HG02840 (cell line): ENCODE results near the gene GRN.
"Not testable (repeated sequence)": the region's sequence is repeated elsewhere in the genome, so short reads cannot be mapped to it uniquely, and the experiment has no call there.

Source experiments
- ATAC-seq: cut with Tn5 transposase; IDR thresholded peaks from one replicate; pipeline ENCODE4 v1.9.1; 2021; ENCODE audit warnings: mild to moderate bottlenecking, moderate library complexity, moderate number of reproducible peaks; ENCODE audit not compliant: unreplicated experiment, low FRiP score

GRN gene

DNA sequence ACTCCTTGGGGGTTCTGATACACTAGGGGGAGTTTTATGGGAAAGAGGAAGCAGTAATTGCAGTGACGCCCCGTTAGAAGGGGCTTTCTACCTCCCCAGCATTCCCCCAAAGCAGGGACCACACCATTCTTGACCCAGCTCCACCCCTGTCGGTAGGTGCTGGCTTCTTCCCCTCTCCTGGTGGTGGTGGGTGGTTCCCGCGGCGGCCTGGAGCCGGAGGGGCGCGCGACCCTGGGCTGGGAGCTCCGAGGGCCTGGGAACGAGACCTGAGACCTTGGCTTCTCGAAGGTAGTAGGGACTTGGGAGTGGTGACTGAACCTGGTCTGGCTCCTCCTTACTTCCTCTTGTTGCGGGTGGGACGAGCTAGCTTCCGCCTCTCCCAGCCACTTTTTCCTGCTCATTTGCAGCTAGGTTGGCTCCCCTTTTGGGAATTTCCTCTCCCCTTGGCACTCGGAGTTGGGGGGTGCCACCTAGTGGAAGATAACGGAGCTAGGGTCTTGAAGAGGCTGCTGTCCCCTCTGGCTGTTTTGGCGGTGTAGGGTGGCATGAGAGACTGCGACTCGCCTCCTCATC is 438 bp downstream of the GRN start:
- ATAC-seq: peak; percentile 2

DNA sequence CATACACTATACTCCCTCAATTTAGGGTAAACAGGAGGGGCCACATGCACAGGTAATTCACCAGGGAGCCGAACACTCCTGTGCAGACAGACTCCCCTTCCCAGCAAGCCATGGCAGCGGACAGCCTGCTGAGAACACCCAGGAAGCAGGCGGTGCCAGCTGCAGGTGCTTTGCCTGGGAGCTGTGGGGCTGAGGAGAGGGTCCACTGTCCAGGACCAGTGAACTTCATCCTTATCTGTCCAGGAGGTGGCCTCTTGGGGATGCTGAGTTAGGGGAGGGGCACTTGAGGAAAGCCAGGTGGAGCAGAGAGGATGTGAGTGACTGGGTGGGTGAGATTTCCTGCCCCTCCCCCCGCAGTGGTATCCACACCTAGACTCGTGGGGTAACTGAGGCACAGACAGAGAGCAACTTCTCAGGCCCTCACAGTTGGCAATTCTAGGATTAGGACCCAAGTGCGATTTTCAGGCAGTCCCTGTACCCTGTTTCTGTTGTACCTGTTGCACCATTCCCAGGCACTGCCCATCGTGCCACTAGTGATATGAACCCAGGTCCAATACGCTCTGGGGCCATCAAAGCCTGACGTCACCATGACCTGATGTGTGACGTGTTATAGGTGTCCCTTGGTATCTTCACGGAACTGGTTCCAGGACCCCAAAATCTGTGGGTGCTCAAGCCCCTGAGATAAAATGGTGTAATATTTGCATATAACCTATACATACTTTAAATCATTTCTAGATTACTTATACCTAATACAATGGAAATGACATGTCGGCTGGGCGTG is 1.2 kb downstream of the GRN start:
- ATAC-seq: no peak

DNA sequence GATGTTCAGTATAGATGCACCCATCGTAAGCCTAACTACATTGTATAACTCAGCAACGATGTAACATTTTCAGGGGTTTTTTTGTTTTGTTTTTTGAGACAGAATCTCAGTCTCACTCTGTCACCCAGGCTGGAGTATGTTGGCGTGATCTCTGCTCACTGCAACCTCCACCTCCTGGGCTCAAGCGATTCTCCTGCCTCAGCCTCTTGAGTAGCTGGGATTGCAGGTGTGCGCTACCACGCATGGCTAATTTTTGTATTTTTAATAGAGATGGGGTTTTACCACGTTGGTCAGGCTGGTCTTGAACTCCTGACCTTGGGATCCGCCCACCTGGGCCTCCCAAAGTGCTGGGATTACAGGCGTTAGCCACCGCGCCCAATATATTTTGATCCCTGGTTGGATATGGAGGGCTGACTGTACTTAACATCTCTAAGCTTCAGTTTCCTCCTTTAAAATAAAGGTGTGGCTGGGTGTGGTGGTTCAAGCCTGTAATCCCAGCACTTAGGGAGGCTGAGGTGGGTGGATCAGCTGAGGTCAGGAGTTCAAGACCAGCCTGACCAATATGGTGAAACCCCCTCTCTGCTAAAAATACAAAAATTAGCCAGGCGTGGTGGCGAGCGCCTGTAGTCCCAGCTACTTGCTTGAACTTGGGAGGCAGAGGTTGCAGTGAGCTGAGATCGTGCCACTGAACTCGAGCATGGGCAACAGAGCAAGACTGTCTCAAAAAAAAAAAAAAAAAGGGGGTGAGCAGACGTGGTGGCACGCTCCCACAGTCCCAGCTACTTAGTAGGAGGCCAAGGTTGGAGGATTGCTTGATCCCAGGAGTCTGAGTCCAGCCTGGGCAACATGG is 2.3 kb downstream of the GRN start:
- ATAC-seq: not testable (repeated sequence)

DNA sequence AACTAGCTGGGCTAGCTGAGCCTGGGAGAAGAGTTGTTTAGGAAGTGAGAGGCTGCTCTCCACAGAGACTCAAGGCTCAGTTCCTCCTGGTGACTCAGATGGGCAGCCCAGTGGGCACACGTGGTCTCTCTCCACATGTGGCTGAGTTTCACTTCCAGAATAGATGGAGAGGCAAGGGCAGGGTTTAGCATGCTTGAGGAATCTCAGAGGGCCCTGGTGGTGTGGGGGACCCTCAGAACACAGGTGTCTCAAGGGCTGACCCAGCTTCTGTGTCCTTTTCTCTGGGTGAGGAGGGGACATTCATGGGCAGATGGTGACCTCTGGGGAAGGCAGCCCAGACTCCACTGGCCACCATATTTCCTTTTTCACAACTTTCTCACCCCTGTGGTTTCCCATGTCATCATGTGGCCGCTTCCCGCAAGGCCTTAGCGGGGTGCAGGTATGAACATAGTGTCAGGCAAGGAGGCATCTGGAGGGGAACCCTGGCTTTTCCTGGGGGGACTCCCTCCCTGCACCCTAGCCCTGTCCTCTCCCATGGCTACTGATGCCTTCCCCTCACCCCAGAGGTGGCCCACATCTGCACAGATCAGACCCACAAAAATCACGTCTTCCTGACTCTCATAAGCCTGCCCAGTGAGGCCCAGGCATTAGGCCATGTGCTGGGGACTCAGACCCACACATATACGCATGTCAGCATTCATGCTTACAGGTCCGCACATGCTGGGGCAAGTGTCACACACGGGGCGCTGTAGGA is 3.3 kb downstream of the GRN start:
- peak; percentile 38 for ATAC-seq

DNA sequence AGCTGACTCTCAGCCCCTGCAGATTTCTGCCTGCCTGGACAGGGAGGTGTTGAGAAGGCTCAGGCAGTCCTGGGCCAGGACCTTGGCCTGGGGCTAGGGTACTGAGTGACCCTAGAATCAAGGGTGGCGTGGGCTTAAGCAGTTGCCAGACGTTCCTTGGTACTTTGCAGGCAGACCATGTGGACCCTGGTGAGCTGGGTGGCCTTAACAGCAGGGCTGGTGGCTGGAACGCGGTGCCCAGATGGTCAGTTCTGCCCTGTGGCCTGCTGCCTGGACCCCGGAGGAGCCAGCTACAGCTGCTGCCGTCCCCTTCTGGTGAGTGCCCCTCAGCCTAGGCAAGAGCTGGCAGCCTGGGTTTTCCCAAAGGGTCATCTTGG is 3.9 kb downstream of the GRN start:
- ATAC-seq: no peak

DNA sequence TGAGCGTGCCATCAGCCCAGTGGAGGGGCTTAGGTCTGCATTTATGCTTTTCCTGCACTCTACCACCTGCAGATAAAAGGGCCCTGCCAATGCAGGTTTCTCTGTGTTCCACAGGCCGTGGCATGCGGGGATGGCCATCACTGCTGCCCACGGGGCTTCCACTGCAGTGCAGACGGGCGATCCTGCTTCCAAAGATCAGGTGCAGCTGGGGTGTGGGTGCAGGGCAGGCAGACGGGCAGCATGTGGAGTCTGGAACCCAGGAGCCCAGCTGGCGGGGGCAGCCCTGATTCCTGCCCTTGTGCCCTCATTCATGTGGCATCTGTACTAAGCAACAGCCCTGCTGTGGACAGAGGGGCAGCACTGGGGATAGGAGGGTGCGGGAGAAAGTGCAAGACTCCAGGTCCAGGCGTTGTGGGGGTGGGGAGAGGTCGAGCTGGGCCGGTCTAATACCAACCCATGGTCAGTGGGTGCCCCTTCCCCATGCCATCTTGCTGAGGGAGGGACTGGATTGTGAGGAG is 4.5 kb downstream of the GRN start:
- no peak for ATAC-seq

DNA sequence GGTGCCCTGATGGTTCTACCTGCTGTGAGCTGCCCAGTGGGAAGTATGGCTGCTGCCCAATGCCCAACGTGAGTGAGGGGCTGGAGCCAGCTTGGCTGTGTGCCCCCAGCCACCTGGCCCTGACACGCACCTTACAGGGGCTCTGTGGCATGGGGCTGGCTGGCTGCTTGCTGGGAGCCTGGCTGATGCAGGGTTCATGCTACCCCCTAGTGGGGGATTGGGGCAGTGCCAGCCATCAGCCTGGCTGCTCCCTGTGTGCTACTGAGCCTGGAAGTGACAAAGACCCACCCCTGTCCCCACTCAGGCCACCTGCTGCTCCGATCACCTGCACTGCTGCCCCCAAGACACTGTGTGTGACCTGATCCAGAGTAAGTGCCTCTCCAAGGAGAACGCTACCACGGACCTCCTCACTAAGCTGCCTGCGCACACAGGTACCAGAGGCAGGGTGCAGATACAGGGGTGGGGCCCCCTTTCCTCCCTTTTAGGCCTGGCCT is 5.7 kb downstream of the GRN start:
- no peak for ATAC-seq

DNA sequence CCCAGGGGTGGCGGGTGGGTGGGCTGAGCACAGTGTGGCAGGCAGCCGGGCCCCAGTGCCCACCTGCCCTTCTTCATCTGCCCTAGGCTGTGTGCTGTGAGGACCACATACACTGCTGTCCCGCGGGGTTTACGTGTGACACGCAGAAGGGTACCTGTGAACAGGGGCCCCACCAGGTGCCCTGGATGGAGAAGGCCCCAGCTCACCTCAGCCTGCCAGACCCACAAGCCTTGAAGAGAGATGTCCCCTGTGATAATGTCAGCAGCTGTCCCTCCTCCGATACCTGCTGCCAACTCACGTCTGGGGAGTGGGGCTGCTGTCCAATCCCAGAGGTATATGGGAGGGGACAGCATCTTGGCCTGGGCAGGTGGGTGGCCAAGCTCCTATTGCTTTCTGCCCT is 6.4 kb downstream of the GRN start:
- ATAC-seq: no peak

DNA sequence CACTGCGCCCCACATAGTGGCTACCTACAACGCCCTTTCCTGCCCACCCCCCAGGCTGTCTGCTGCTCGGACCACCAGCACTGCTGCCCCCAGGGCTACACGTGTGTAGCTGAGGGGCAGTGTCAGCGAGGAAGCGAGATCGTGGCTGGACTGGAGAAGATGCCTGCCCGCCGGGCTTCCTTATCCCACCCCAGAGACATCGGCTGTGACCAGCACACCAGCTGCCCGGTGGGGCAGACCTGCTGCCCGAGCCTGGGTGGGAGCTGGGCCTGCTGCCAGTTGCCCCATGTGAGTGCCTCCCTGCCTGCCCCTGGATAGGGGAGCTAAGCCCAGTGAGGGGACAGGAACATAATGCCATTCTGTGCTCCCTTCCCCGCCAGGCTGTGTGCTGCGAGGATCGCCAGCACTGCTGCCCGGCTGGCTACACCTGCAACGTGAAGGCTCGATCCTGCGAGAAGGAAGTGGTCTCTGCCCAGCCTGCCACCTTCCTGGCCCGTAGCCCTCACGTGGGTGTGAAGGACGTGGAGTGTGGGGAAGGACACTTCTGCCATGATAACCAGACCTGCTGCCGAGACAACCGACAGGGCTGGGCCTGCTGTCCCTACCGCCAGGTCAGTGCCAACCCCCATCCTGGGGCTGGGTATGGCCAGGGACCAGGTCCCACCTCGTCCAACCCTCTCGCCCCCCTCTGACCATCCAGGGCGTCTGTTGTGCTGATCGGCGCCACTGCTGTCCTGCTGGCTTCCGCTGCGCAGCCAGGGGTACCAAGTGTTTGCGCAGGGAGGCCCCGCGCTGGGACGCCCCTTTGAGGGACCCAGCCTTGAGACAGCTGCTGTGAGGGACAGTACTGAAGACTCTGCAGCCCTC is 7.1 kb downstream of the GRN start:
- ATAC-seq: no peak

DNA sequence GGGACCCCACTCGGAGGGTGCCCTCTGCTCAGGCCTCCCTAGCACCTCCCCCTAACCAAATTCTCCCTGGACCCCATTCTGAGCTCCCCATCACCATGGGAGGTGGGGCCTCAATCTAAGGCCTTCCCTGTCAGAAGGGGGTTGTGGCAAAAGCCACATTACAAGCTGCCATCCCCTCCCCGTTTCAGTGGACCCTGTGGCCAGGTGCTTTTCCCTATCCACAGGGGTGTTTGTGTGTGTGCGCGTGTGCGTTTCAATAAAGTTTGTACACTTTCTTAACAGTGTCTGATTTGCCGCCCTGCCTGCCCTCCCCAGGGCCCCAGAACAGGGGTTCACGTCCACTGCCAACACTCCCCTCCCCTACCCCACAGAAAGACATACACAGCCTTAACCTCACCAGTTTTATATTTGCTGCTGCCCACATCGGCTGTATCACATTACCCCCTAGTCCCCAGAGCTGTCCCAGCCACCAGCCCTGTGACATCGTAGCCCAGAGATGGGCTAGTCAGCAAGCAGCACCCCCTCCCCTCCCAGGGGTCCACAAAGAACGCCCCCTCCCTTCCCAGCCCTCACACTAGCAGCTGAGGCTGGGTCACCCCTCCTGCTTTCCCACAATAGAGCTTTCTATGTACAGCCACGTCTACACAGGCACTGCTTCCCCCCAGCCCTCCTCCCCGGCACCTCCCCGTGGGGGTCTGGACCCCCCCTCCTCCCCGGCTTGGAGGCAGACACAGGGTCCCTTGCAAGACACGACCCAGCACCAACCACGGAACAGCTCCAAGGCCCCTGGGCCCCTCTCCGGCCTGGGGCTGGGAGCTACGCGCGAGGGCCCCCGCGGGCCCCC is 7.9 kb downstream of the GRN start:
- ATAC-seq: no peak

DNA sequence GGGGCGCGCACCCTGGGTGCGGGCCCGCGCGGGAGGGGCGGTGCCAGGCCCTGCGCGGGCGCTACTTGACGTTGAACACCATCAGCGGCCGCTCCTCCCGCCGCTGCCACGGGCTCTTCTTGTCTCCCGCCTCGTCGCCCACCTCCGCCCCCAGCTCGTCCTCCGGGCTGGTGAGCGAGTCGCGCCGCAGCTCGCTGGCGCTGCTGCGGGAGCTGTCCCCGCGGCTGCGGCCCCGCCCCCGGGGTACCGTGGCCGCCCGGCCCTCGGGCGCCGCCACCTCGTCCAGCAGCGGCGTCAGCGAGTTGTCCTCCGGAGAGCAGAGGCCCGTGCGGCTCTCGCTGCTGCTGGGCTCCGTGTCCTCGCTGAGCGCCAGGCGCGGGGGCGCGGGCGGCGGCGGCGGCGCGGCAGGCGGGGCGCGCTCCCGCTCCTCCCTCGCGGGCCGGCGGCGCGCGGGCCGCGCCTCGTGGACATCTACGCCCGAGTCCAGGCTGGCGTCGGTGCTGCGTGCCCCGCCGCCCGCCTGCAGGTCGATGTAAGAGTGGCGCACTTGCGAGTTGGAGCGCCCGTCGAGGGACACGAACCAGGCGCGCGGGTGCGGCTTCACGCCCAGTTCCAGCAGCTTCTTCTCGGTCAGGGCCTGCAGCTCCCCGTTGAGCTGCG is 8.7 kb downstream of the GRN start:
- ATAC-seq: no peak

DNA sequence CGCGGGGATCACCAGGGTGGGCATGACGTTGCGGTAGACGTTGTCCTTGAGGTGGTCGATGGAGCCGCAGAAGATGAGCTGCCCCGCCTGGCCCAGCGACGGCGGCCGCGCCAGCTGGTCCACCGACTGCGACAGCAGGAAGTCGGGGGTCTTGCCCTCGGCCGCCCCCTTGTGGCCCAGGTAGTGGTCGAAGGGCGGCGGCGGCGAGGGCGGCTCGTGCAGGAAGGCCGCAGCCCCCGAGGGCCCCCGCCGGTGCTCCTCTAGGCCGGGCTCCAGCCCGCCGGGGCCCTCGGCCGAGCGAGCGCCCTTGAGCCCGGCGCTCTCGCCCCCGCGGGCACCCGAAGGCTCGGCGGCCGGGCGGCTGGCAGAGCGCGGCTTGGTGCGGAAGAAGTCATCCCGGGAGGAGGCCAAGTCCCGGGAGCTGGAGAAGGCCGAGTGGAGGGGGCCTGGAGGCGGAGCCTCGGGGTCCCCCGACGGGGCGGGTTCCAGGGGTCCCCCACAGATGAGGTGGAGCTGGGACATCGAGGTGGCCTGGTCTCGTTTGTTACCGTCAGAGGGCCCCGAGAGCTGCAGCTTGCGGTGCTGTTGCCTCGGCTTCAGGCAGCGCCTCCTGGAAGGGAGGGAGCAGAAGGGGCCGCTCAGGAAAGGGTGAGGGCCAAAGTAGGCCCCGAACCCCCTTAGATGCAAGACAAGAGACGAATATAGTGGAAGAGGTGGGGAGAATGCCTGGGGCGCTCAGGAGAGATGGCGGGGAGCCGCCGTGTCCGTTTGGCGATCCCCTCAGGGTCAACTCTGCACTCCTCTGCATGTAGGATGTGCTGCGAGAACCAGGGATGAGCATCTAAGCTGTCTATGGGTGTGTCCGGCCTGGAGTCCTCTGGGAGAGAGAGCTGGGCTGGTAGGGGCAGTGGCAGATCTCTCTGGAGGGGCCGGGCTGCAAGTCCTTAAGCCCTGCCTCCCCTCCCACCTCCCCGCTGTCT is 9.8 kb downstream of the GRN start:
- ATAC-seq: no peak

DNA sequence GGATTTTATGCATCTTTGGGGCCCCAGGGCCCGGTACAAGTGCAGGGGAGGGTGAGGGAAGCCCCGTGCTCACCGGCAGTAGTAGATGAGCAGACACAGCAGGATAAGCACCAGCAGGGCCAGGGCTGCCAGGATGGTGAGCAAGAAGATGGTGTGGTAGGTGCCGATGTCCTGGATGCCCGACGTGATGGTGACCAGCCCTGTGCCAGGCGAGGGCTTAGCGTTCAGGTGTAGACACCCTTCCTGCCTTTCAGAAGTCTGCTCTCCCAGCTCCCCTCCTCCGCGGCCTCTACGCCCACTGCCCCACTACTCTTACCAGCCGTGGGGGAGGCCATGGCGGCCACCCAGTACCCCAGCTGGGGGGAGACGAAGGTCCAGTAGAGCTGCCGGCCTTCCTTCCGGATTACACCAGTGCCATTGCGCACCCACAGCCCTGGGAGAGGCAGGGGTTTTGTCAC is 10.6 kb downstream of the GRN start:
- no peak for ATAC-seq

DNA sequence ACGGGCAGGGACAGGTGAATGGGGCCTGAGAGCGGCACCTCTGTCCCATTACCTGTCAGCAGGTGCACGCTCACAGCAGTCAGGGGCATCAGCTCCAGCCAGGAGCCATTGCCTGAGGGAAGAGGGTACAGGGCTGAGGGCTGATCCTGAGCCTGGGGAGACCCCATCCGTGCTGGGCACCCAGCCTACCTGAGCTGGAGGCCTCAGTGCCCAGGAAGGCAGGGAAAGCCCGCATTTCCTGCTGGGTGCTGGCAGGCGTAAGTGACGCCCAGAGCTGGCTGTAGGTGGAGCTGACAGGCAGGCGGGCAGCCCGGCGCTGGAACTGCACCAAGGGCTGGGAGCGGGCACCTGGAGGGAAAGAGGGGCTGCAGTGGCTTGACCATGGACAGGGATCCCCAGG is 11.1 kb downstream of the GRN start:
- no peak for ATAC-seq

DNA sequence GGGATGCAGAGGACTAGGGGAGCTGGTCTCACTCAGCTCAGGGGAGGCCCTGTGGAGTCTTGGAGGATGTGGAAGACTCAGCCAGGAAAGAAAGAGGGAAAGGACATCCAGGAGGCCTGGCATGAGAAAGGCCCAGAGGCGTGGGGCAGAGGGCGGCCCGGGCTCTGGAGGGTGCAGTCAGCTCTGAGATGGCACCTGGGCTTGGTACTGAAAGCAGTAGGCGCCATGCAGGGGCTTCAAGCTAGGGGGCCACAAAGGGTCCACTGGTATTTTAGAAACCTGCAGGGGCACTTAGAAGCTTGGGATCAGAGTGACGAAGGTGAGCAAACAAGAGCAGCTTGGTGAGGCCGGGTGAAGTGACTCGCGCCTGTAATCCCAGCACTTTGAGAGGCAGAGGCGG is 13.0 kb downstream of the GRN start:
- no peak for ATAC-seq

DNA sequence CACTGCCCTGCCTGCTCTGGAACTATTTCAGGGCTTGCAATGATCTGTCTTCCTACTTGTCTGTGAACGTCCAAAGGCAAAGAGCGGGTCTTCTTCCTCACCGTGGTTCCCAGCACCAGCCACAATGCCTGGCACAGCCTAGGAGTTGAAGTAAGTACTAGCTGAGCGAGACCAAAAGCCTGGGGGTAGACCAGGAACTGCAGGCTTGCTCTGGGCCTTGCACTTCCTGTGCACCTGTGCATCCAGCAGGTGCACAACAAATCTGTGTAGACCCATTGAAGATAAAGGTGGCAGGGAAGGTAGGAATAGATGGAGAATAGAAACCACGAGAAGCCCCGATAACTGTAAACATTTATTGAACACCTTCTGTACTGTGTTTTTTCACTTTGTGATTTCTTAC is 13.9 kb downstream of the GRN start:
- no peak for ATAC-seq
